Mammary epithelial cell (primary cell): ENCODE measurements around the gene RAB11B.

Experiments used
- CTCF ChIP-seq, 2 donors: IDR thresholded peaks in 1 of 2; conservative IDR thresholded peaks in 1 of 2; 2 replicates each; pipeline ENCODE4 v1.5.1; 2011 to 2012; ENCODE audit warnings: inconsistent platforms in 2 of 2, low read length in 2 of 2, mild to moderate bottlenecking in 2 of 2, control low read depth in 1 of 2, low read depth in 1 of 2; ENCODE audit not compliant: insufficient read depth in 1 of 2; ENCODE audit errors: extremely low read depth in 1 of 2
- EZH2 ChIP-seq: IDR thresholded peaks from 2 replicates; pipeline ENCODE4 v1.6.1; 2012; ENCODE audit warnings: low read length, inconsistent platforms, borderline replicate concordance

DNA sequence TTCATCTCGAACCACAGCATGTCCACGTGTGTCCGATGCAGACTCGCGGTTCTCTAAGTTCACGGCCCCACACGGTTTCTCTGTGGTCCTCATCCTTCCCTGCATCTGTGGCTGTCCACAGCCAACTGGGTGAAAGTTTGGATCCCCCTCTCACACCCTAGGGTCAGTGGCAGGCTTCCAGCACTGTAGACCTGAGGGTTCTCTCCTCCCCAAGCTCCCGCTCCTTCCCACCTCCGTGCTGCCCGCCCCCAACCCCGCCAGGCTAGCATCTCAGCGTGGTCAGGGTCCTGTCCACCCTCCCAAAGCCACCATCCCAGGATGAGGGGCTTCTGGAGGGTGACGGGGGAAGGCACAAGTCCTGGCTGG is 23.2 kb upstream of the RAB11B start:
- TF ChIP-seq CTCF (conservative IDR thresholded peaks at IDR 0.05 in 1 of 2, IDR thresholded peaks at IDR 0.05 in 1 of 2; ENCODE audit: extremely low read depth in 1 of 2, insufficient read depth in 1 of 2, low read depth in 1 of 2, low read length in 2 of 2) (no peak), EZH2 (no peak)
